NK-92 (cell line): ENCODE data around the gene PSAPL1.

ENCODE experiments used
- DNase-seq: peaks from one replicate; lab custom pipeline; 2025; ENCODE audit not compliant: unreplicated experiment; lab: John Stamatoyannopoulos, UW

PSAPL1 gene, protein sequence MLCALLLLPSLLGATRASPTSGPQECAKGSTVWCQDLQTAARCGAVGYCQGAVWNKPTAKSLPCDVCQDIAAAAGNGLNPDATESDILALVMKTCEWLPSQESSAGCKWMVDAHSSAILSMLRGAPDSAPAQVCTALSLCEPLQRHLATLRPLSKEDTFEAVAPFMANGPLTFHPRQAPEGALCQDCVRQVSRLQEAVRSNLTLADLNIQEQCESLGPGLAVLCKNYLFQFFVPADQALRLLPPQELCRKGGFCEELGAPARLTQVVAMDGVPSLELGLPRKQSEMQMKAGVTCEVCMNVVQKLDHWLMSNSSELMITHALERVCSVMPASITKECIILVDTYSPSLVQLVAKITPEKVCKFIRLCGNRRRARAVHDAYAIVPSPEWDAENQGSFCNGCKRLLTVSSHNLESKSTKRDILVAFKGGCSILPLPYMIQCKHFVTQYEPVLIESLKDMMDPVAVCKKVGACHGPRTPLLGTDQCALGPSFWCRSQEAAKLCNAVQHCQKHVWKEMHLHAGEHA

GRCh38 chr4:7434766-7435150 lies at the start of gene PSAPL1:
Gene PSAPL1 (minus strand): TSS chr4:7434930. CDS start chr4:7434879, 51 bp downstream.
- DNase-seq = no peak

DNA sequence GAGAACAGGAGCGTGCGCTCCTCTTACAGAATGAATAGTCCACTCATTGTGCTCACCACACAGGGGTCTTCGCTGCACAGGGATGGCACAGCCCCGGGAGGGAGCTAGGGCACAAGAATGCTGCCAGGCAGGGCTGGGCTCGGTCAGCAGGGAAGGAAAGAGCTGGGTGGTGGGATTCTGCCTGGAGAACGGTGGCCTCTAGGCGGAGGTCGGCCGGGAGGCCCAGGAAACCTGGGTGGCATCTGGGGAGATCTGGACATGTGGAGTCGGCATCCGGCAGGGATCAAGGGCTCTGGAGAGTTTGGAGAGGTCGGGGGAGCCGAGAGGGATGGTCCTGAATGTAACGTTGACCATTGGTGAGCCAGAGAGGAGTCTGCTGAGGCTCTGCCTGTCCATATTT lies 46.5 kb upstream of the PSAPL1 start:
- no peak for DNase-seq

- no peak for DNase-seq
These were observed 45.7 kb upstream of the PSAPL1 start for GRCh38 chr4:7480423-7480822.

DNA sequence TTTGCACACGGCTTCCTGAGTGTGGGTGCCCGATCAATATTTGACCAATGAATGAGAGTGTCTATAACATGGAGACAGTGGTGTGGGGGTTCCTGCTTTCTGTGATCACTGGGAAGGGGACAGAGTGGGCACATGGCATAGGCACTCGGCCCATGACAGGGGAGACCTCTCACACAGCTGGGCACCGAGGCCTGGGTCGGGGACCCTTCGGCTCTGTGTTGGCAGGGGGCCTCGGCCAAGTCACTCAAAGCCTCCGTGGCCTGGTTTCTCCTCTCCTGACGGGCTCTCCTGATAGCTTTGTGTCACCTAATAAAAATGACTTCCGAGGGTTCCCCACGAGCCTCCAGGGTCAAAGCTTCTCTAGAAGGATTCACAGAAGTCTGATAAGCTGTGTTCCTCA lies 43.9 kb upstream of the PSAPL1 start:
- no peak for DNase-seq

DNA sequence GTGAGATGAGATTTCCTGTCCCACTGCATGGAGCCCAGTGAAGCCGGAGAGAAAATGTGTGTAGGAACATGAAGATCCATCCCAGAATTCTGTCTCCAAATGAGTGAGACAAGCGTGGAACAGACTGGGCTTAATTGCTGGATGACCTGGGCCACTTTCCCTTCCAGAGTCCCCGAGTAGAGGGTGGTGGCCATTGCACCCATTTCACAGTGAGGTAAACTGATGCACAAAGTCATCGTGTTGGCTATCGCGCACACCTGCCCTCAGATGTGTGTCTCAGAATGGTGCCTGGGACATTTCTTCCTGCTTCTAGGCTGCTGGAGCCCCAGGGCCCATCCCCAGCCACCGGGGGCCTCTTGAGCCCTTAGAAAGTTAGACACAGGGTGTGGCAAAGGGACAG lies 43.0 kb upstream of the PSAPL1 start:
- DNase-seq = no peak

- DNase-seq = no peak
These were observed 42.1 kb upstream of the PSAPL1 start for GRCh38 chr4:7476820-7477219.

GRCh38 chr4:7475207-7475606 lies 40.5 kb upstream of the PSAPL1 start:
- no peak for DNase-seq

GRCh38 chr4:7474320-7474719 lies 39.6 kb upstream of the PSAPL1 start:
- no peak for DNase-seq

GRCh38 chr4:7473081-7473480 lies 38.4 kb upstream of the PSAPL1 start:
- DNase-seq = no peak

DNA sequence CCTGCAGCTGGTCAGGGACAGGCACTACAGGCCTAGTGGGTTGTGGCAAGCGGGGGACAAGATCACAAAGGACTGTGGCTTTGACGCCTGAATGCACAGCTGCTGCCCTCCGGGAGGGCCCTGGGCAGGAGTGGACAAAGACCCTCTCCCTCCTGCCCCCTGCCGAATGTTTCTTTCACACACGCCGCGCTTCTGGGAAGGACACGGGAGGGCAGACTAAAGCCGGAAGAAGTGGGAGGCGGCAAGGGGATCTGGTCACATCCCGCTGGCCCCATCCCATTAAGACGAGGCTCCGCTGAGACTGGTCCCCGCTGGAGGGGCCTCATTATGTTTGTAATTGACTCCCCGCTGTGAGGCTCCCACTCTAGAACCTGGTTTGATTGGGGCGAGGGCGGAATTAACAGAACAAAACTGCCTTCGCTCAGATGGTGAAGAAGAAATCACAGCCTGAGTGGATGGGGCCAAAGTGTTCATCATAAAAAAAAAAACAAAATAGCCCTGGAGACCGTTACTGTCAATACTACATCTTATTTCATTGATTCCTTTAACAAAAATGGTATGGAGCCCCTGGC lies 37.8 kb upstream of the PSAPL1 start:
- no peak for DNase-seq

GRCh38 chr4:7470522-7471128 lies 35.9 kb upstream of the PSAPL1 start:
- DNase-seq = no peak

DNA sequence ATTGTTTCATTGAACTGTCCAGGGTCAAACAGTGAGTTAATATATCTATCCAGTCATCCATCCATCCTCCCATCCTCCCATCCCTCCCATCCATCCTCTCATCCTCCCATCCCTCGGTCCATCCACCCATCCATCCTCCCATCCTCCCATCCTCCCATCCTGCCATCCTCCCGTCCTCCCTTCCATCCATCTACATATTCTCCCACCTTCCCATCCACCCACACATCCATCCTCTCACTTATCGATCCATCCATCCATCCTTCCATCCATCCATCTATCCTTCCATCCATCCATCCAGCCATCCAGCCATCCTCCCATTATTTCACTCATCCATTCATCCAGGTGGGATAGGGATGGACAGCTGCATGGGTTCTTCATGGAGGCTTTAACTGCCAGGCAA lies 35.4 kb upstream of the PSAPL1 start:
- no peak for DNase-seq

GRCh38 chr4:7469023-7469422 lies 34.3 kb upstream of the PSAPL1 start:
- no peak for DNase-seq

GRCh38 chr4:7467471-7467870 lies 32.7 kb upstream of the PSAPL1 start:
- DNase-seq = no peak

DNA sequence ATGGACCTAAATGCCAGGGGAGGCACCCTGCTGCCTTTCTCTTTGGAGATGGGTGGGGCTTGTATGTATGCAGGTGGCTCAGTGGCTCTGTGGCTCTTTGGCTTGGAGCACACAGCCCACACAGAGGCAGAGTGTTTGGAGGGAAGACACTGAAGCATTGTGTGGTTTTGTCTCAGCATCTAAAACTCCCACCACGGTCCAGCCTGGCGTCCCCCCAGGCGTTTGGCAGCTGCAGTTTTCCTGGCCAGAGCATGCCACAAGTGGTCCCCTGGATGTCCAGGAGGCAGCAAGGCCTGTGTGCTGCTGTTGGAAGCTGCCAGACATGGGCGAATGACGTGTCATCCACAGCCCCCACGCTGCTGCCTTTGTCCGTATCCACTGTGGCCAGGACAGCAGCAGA lies 32.2 kb upstream of the PSAPL1 start:
- no peak for DNase-seq

- DNase-seq = no peak
These were observed 31.5 kb upstream of the PSAPL1 start for GRCh38 chr4:7466215-7466614.

DNA sequence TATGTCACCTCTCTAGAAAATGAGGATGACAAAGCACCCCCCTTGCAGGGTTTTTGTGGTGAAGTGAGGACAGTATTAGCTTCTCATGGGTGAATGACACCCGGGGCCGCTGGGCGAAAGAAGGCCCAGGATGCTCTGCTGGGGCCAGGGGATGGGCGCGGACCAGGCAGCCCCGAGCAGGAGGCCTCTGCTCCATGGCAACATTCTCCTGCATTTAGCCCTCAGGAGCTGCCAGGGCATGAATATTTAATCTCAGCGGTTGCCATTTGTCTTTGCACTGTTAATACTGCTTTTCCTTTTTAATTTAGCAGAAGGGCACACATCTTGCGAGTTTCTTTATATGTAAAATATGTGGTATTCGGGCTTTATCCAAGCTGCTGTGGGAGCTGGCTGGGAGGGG lies 30.3 kb upstream of the PSAPL1 start:
- DNase-seq = no peak

DNA sequence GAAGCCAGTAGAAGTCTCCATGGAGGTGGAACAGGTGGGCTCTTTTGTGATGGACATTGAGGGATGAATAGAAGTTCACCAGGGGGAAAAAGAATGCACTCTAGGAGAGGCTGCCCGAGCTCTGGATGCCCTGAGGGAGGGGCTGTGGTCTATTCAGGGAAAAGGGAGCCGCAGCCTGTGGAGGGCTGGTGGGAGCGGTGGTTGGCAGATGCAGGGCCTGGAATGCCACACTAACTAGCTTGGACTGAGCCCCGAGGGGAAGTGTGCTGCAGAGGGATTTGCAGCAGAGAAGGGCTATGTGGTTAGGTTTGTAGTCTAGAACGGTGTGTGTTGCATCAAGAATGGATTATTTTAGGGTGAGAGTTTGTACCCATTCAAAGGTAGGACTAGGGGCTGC lies 29.5 kb upstream of the PSAPL1 start:
- no peak for DNase-seq

DNA sequence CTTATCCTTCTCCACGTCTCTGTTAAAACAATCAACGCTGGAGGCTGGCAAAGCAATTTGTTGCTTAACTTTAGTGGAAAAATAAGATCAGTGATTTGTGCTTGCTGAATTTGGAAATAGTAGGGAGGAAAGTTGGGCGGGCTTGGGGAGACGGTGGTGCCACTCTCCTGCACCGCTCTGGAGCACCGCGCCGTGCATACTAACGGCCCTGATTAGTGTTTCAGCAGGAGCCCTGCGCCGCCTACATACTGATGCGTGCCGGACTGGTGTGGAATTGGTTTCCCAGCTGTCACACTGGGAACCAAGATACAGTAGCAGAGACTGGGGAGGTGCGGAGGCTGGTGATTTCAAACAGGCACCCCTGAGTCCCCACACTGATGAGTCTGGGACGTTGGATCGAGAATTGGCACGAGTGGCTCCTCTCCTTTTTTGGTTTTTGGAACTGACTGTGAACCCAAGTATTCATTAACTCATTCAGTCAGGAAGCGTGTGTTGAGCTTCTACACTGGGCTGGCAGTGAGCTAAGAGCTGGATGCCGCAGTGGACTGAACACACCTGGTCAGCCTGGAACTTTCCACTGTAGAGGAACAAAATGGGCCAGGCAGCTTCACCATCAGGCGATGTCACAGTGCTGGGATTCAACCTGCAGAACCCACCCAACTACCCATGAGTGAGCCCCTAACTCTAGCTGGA lies 29.0 kb upstream of the PSAPL1 start:
- DNase-seq = no peak

DNA sequence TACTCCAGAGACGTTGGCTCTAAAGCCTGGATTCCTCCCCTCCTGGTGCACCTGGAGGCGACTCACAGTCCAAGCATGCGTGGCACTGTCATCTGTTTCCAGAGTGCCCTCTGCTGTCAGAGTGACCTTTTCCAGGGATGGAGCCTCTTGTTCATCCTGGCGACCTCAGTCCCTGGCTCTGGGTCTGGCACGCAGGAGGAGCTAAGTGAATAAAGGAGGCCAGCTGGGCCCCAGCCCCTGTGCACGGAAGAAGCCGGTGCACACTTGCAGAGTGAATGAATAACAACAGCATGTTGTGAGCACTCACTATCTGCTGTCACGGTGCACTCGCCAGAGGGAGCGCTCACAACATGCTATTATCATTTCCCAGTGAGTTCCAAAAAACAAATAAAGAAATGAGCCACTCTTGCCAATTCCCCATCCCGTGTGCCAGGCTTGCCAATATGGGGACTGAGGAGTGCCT lies 27.8 kb upstream of the PSAPL1 start:
- no peak for DNase-seq

GRCh38 chr4:7461230-7461629 lies 26.5 kb upstream of the PSAPL1 start:
- DNase-seq = no peak

- DNase-seq = no peak
These were observed 25.8 kb upstream of the PSAPL1 start for GRCh38 chr4:7460566-7460965.
